OCI-LY7 (cell line): ENCODE results near the gene YY1. TPM values are rescaled to one million over a fixed set of nuclear protein-coding genes. Genes with fewer than 3 reads are reported as not detected.

Experiments
- BruUV-seq: library from RNA; stranded (reverse); fragments of 400-500 nt; replicated peaks from 2 replicates; lab custom pipeline; 2021; lab: Mats Ljungman, UMichigan
- CTCF ChIA-PET: fragments of 300-600 bp; sonication (Branson Sonifier 250); formaldehyde crosslinking; loops from one replicate; lab custom pipeline; 2022; ENCODE audit warnings: antibody characterized with exemption; ENCODE audit not compliant: unreplicated experiment; lab: Charles Lee
- POLR2A ChIA-PET: fragments of 300-600 bp; sonication (Branson Sonifier 250); formaldehyde crosslinking; loops from one replicate; lab custom pipeline; 2022; ENCODE audit warnings: antibody characterized with exemption; lab: Charles Lee
- DNase-seq: peaks from one replicate; pipeline ENCODE4 v3.0.0-alpha.2; 2015; ENCODE audit warnings: low spot score
- H2AFZ ChIP-seq: fragments of 200-600 bp; sonication (generic), shearing (Covaris generic); 2 replicates; pipeline ENCODE4 v1.6.1; 2014; ENCODE audit warnings: mild to moderate bottlenecking, antibody characterized with exemption, low read length, moderate library complexity
- H3K27ac ChIP-seq: fragments of 200-600 bp; sonication (generic); 2 replicates; pipeline ENCODE4 v1.5.1; 2014; ENCODE audit warnings: mixed run types, low read depth, mild to moderate bottlenecking, moderate library complexity, low read length, inconsistent platforms; ENCODE audit not compliant: poor library complexity, severe bottlenecking
- H3K36me3 ChIP-seq: fragments of 200-600 bp; sonication (generic); 2 replicates; pipeline ENCODE4 v1.6.1; 2014; ENCODE audit warnings: mild to moderate bottlenecking, antibody characterized with exemption, low read length, moderate library complexity, mixed read lengths; ENCODE audit not compliant: insufficient read depth
- H3K4me1 ChIP-seq: fragments of 200-600 bp; sonication (generic); 2 replicates; pipeline ENCODE4 v1.5.1; 2014; ENCODE audit warnings: mild to moderate bottlenecking, low read length; ENCODE audit not compliant: insufficient read depth, poor library complexity, severe bottlenecking
- H3K4me2 ChIP-seq: fragments of 200-600 bp; sonication (generic); 2 replicates; pipeline ENCODE4 v1.6.1; 2014; ENCODE audit warnings: mild to moderate bottlenecking, low read length
- H3K4me3 ChIP-seq: fragments of 200-600 bp; sonication (generic); 2 replicates; pipeline ENCODE4 v1.5.1; 2014; ENCODE audit warnings: mild to moderate bottlenecking, low read depth, low read length; ENCODE audit not compliant: poor library complexity, severe bottlenecking
- H3K79me2 ChIP-seq: fragments of 200-600 bp; sonication (generic); 2 replicates; pipeline ENCODE4 v1.6.1; 2016; ENCODE audit warnings: low read depth, mild to moderate bottlenecking, low read length, moderate library complexity, mixed read lengths; ENCODE audit not compliant: insufficient read depth
- H3K9me2 ChIP-seq: fragments of 200-600 bp; sonication (generic); 2 replicates; pipeline ENCODE4 v1.6.1; 2016; ENCODE audit warnings: mild to moderate bottlenecking, low read length, mixed read lengths; ENCODE audit not compliant: insufficient read depth
- H3K9me3 ChIP-seq: fragments of 200-600 bp; sonication (generic); 2 replicates; pipeline ENCODE4 v1.6.1; 2014; ENCODE audit warnings: mild to moderate bottlenecking, mixed run types, low read length, mixed read lengths
- H4K20me1 ChIP-seq: fragments of 200-600 bp; sonication (generic); 2 replicates; pipeline ENCODE4 v1.6.1; 2014; ENCODE audit warnings: mild to moderate bottlenecking, antibody characterized with exemption, low read length, moderate library complexity, mixed read lengths; ENCODE audit not compliant: insufficient read depth
- EZH2phosphoT487 ChIP-seq: fragments of 200-600 bp; sonication (generic); IDR thresholded peaks from 2 replicates; pipeline ENCODE4 v1.6.1; 2018; ENCODE audit warnings: low read depth, borderline replicate concordance, mild to moderate bottlenecking, mixed run types, antibody characterized with exemption, low read length, moderate library complexity, mixed read lengths
- intact Hi-C: fragments of 100-400 bp; cut with micrococcal nuclease; formaldehyde crosslinking; loops from one replicate; pipeline ENCODE4 v1.10.0; 2022; ENCODE audit not compliant: unreplicated experiment
- total RNA-seq, 2 experiments: library from RNA; depleted of rRNA in 1 of 2; stranded (reverse); fragments of >200 nt in 1 of 2; shearing (Covaris generic) in 1 of 2; gene quantifications; 2 replicates each; pipeline ENCODE4 v1.2.3, GENCODE V29; 2014 to 2022
- TF ChIP-seq, protein P1 (sequence below): fragments of 200-600 bp; sonication (generic); conservative IDR thresholded peaks from 2 replicates; pipeline ENCODE4 v1.5.1; 2014; ENCODE audit warnings: mild to moderate bottlenecking, antibody characterized with exemption, low read length, moderate library complexity, mixed read lengths

YY1 gene
- total RNA-seq, 2 experiments from 2014 or later, result 59.9 to 140 TPM

- CTCF ChIA-PET, result no interaction called here
- no peaks in the 10 kb centered on the region for H3K79me2 ChIP-seq
- H3K4me1 ChIP-seq, result no peaks in the 10 kb centered on the region
- no peak overlapping the region for H3K4me3 ChIP-seq
- TF ChIP-seq, protein P1, sequence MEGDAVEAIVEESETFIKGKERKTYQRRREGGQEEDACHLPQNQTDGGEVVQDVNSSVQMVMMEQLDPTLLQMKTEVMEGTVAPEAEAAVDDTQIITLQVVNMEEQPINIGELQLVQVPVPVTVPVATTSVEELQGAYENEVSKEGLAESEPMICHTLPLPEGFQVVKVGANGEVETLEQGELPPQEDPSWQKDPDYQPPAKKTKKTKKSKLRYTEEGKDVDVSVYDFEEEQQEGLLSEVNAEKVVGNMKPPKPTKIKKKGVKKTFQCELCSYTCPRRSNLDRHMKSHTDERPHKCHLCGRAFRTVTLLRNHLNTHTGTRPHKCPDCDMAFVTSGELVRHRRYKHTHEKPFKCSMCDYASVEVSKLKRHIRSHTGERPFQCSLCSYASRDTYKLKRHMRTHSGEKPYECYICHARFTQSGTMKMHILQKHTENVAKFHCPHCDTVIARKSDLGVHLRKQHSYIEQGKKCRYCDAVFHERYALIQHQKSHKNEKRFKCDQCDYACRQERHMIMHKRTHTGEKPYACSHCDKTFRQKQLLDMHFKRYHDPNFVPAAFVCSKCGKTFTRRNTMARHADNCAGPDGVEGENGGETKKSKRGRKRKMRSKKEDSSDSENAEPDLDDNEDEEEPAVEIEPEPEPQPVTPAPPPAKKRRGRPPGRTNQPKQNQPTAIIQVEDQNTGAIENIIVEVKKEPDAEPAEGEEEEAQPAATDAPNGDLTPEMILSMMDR, result no peak
- TF ChIP-seq EZH2phosphoT487, result no peak
- BruUV-seq, result no TSS peak
- intact Hi-C loops, result no loop called here
- no peaks in the 10 kb centered on the region for H3K9me3 ChIP-seq
- no peak overlapping the region for H2AFZ ChIP-seq
- POLR2A ChIA-PET, result no interaction called here
- no peaks in the 10 kb centered on the region for H3K9me2 ChIP-seq
- no peaks in the 10 kb centered on the region for H4K20me1 ChIP-seq
- no peaks in the 10 kb centered on the region for H3K36me3 ChIP-seq
- no peak overlapping the region for H3K27ac ChIP-seq
- H3K4me2 ChIP-seq, result no peak overlapping the region
- DNase-seq, result no peak
These were observed 88.2 kb downstream of the YY1 start for GRCh38 chr14:100327128-100327527.

DNA sequence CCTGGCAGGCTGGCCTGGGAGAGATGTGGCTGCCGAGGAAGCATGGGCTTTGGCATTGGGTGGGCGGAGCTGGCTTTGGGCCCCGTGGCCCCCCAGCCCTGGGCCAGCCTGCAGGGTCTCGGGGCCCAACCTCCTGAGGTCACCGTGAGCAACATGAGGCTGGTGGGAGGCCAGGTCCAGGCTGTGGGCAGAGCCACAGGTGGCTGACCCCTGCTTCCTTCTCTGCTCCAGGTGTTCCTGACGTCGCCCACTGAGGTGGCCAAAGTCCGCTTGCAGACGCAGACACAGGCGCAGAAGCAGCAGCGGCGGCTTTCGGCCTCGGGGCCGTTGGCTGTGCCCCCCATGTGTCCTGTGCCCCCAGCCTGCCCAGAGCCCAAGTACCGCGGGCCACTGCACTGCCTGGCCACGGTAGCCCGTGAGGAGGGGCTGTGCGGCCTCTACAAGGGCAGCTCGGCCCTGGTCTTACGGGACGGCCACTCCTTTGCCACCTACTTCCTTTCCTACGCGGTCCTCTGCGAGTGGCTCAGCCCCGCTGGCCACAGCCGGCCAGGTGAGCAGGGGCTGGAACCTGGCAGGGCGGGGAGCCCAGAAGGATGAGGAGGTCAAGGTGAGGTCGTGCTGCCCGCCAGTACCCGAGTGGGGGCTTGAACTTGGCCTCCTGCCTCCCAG, 89.7 kb downstream of the YY1 start:
- H3K27ac ChIP-seq, result no peak overlapping the region
- H3K9me3 ChIP-seq, result no peaks in the 10 kb centered on the region
- no peaks in the 10 kb centered on the region for H3K9me2 ChIP-seq
- no peak overlapping the region for H3K4me2 ChIP-seq
- H3K36me3 ChIP-seq, result no peaks in the 10 kb centered on the region
- intact Hi-C loops, result no loop called here
- peaks cover 6% of the 10 kb centered on the region for H3K4me1 ChIP-seq
- ChIA-PET POLR2A (no interaction called here), CTCF (no interaction called here)
- H4K20me1 ChIP-seq, result no peaks in the 10 kb centered on the region
- no TSS peak for BruUV-seq
- H3K4me3 ChIP-seq, result no peak overlapping the region
- TF ChIP-seq EZH2phosphoT487, result no peak
- TF ChIP-seq, protein P1, result no peak
- no peak overlapping the region for H2AFZ ChIP-seq
- no peak for DNase-seq
- no peaks in the 10 kb centered on the region for H3K79me2 ChIP-seq

- Histone ChIP-seq H3K4me2 (no peak overlapping the region), H3K36me3 (no peaks in the 10 kb centered on the region), H3K79me2 (no peaks in the 10 kb centered on the region), H3K9me3 (no peaks in the 10 kb centered on the region), H3K4me3 (no peak overlapping the region), H2AFZ (no peak overlapping the region), H3K9me2 (no peaks in the 10 kb centered on the region), H3K4me1 (peaks cover 6% of the 10 kb centered on the region), H3K27ac (no peak overlapping the region), H4K20me1 (no peaks in the 10 kb centered on the region)
- TF ChIP-seq, protein P1, result no peak
- no peak for TF ChIP-seq EZH2phosphoT487
- no peak for DNase-seq
- ChIA-PET POLR2A (no interaction called here), CTCF (no interaction called here)
- BruUV-seq, result no TSS peak
- intact Hi-C loops, result no loop called here
These were observed 90.5 kb downstream of the YY1 start for GRCh38 chr14:100329233-100330006.
